Inferior parietal cortex (tissue), 1 donor: ENCODE data around the gene NR1H3.

ENCODE experiments used
- DNase-seq: peaks from one replicate; pipeline ENCODE4 v3.0.0-alpha.2; 2016; ENCODE audit errors: extremely low spot score

NR1H3 gene

DNA sequence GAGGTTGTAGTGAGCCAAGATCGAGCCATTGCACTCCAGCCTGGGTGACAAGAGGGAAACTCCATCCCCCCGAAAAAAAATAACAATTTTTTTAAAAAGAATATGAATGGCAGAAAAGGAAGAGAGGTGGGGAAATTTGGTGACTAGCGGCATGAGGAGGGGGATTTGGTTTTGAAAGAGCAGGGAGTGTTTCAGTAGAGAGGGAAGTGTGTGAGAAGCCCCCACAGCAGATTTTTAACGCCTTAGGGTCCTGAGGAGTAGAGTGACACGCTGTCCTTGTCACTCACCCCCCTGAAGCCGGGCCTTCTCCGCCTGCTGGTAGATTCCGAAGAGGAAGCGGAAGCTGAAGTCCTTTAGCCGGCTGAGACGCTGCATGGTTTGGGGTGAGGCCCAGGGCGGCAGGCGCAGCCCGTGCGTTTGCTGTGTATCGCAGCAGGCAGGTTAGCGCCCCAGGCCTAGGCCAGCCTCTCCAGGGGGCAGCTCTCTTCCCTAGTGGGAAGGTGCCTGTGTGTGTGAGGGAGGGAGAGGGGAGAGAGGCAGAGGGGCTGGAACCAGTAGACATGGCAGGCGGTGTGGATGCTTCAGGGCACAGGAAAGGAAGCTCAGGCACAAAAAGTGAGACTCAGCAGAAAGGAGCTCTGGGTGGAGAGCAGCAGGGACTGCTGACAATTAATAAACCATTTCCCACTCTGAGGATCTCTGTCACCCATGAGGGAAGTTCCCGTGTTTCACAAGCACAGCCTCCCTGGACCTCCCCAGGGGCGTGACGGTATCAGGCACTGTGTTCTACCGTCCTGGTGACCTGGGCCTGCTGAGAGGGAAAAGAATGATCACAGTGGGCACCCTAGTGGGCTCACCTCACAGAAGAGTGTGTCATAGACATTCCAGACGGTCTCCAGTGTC, 13.1 kb upstream of the NR1H3 start:
- DNase-seq = no peak

DNA sequence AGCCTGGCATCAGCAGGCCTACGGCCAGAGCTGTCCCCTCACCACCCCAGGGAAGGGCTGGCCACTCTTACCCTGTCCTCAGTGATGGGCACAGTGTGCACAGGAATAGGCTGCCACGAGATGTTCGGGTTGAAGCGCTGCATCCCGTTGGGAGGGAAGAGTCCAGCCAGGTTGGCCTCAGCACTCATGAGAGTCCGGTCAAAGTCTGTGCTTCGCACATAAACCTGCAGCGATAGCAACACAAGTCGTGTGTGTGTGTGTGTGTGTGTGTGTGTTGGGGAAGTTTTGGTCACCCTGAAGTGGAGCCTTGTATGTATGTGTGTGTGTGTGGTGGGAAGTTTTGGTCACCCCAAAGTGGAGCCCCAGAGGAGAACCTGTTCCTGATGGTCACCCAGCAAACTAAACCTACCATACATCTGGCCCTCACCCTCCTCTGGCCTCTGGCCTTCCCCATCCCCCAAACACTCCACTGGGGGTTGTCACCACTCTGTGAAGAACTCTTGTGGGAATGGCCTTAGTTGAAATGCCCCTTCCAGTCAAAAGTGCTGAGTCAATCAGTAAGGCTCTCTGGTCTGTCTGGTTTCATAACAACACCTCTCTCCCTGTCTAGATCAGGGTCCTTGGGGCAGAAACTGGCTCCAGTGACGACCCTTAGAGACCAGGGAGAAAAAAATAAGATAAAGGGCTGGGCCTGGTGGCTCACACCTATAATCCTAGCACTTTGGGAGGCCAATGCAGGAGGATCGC, 12.0 kb upstream of the NR1H3 start:
- DNase-seq = no peak

DNA sequence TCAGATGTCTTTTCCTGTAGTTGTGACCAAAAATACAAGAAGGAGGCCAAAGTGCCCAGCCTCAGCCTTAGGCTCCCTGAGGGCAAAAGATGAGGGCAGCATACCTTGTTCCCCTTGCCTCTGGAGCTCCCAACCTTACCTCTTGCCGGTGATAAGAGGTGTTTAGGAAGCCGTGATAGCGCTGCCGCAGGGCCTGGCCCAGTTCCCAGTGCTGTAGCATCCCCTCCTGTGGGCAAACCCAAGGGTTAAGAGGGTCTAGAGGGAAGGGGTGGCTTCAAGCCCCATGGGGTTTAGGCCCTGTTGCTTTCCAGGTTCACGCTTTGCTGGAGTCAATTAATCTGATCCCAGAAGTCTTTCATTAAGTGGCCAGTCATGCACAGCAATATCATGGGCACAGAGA, 10.3 kb upstream of the NR1H3 start:
- no peak for DNase-seq

DNA sequence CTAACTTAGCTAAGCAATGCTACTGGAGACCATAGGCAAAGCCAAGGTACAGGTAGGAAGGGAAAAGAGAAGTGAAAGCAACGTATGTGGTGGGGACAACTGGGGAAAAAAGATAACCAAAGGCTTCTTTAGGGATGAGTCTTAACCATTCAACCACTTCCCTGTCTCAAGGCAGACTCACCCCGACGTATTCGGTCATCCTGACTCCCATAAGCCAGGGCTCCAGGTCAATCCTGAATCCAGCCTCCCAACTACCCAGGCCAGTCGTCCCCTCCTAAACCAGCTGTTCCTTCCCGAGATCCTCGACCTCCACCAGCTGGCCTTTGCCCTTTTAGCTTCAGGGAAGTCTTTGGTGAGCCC, 9.5 kb upstream of the NR1H3 start:
- DNase-seq = no peak

DNA sequence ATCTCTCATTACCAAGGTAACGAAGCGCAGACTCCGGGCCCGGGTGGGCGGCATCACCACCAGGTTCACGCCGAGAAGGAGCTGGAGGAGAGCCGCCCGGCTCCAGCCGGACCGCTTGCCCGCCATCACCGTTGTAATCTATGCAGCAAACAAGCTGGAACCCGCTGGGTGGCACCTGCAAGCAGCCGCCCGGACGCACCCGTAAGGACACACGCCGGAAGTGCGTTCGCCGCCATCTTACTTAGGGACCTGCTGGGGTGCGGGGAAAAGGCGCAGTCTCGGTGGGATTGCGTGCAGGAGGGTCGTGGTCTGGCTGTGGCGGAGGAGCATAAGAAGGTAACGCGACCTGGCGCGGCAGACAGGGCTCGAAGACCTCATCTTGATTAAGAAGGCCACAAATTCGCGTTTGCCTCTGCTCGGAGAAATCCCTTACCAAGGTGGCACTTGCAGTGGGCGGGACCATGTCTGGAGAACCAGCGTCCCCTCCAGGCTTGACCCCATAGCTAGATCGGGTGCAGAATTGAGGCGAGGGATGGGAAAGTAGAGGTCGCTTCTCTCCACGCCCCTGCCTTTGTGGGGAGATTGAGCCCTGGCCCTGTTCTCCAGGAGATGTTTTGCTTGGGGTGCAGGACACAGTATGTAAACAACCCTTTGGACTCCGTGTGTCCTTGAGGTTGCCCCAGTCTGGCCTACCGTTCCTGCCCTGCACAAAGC, 9.0 kb upstream of the NR1H3 start, which contains the start of gene ACP2:
Gene ACP2, minus strand, starts transcription at position 151 of the 714 bp plus-strand sequence. Its CDS starts 25 bp downstream, at position 126.
- peak; percentile 92 for DNase-seq

DNA sequence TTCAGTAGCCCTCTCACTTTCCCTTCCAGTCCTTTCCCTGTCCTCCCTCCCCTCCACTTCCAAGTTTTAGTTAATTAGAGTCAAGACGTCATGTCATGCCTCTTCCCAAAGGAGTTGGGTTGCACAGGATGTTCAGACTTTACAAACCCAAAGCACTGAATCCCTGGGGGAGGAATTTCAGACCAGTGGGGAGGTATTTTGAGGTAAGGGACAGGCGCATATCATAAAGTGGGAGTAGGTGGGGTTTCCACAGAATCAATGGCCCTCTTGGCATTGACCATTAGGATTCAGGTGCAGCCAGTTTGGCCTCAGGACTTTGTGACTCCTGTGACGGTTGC, 8.4 kb upstream of the NR1H3 start:
- DNase-seq = no peak

DNA sequence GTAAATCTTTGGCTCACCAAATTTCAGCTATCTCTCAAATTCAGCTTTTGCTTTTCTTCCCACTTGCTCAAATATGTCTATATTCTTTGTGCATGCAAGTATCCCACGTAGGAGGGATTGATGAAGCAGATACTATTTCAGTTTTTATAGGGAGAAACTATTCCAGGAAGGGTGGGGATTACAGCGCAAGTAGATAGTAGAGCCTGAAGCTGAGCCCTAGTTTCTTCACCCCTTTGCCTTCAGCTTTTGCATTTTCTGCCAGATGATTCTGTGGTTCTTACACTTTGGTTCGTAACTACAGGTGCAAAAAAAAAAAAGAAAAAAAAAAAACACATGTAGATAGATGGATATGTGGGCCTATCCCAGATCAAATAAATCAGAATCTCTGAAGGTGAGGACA, 6.0 kb upstream of the NR1H3 start:
- no peak for DNase-seq

DNA sequence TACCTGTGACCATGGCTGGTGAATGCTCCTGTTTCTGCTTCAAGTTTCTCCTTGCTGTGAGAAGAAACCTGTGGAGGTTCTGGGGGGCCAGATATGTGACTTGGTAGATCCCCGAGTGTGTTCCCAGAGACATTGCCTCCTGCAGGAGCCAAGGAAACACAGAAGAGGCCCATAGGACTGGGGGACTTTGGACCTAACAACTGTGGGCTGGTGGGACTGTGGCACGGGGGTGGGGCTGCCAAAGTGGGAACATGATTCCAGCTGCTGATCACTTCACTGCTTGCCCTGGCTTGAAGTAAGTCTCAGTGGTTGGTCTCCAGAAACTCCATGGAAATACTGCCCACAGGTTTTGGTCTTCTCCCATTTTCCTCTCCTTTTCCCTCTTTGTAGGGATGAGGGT, 4.1 kb upstream of the NR1H3 start:
- no peak for DNase-seq

DNA sequence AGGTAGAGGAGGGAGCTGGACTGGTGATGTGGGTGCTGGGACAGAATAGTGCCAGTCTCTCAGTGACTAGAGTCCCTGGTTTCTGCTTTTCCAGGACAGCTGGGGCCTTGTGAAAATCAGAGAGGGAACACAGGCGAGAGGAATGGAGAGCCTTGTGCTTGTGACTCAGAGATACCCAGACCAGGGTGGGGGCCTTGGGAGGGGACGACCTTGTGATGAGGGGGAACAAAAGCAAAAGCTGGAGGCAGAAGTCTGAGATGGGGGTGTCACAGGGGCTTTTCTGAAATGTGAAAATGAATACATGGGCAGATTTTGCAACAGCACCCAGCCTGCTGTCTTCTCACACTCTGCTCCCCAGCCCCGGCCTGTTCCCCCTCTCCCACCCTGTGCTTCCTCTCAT, 3.4 kb upstream of the NR1H3 start:
- DNase-seq = no peak

DNA sequence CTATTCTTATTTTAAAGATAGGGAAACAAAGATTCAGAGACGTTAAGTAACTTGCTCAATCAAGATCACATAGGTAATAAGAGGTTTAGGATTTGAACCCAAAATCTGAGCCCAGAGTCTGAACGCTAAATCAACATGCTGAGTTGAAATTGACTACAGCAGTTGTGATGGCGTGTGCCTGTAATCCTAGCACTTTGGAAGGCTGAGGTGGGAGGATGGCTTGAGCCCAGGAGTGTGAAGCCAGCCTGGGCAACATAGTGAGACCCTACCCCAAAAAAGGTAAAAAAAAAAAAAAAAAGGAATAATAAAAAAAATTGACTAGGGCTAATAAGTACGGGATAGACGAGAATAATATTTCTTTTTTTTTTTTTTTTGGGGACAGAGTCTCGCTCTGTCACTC, 1.4 kb upstream of the NR1H3 start:
- DNase-seq = no peak

DNA sequence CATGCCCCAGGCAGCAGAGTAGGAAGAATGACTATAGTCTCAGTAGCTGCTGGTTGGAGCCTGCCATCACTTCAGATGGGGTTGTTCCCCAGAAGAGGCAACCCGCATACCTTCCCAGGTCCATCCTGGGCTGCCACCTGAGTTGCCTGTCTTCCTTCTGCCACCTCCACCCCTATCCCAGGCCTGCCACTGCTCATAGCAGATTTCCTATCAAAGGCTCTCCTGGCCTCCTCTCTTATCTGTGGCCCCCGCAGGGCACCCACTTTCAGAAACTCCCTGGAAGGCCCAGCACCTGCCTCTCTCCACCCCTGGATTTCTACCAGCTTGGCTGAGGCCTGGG, 649 bp upstream of the NR1H3 start:
- no peak for DNase-seq

DNA sequence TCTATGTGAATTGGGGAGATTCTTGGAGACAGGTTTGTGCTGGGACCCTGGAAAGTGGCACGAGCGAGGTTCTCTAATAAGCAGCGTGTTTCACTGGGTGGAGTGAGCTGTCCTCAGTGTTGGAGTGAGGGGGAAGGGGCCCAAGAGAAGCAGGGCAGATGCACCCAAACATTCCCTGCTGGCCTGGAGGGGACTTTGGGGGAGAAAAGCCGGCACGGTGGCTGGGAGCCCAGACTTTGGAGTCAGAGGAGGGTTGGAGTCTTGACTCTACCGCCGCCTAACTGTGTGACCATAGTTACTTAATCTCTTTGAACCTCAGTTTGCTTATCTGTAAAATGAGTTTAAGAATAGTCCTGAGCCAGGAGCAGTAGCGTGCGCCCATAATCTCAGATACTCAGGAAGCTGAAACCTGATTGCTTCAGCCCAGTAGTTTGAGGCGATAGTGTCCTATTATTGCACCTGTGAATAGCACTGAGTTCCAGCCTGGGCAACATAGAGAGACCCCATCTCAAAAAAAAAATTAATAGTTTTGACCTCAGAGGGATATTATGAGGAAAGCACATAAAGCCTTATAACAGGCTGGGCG, 614 bp downstream of the NR1H3 start:
- DNase-seq = no peak

DNA sequence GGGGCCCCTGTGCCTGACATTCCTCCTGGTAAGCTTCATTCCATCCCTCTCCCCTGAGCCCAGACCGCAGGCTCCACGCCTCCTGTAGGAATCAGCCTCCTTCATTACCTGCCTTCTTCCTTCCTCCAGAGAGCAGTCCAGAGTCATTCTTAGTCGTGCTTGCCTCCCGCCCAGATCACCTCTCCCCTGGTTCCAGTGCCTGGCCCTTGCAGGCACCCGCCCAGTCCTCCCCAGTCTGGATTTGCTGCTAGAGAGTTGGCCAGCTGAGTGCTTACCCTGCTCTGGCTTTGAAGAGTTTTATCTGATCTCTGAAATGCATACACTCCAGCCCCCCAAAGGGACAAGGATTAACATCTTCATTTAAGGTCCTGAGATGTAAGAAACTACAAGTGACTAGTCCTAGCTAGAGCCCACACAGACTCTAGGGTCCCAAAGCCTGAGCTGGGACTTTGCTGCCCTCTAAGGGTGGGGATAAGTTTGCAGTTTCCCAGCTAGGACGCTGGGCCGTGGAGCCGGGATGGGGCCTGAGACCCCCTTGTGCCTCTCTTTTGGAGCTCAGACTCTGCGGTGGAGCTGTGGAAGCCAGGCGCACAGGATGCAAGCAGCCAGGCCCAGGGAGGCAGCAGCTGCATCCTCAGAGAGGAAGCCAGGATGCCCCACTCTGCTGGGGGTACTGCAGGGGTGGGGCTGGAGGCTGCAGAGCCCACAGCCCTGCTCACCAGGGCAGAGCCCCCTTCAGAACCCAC, 1.6 kb downstream of the NR1H3 start:
- DNase-seq = no peak

DNA sequence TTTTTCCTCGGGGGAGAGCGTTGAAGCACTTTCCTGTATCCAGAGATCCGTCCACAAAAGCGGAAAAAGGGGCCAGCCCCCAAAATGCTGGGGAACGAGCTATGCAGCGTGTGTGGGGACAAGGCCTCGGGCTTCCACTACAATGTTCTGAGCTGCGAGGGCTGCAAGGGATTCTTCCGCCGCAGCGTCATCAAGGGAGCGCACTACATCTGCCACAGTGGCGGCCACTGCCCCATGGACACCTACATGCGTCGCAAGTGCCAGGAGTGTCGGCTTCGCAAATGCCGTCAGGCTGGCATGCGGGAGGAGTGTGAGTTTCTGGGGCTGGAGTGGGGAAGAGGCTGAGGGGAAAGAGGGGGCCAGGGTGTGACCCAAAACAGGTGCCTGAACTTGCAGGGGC, 2.6 kb downstream of the NR1H3 start:
- no peak for DNase-seq

DNA sequence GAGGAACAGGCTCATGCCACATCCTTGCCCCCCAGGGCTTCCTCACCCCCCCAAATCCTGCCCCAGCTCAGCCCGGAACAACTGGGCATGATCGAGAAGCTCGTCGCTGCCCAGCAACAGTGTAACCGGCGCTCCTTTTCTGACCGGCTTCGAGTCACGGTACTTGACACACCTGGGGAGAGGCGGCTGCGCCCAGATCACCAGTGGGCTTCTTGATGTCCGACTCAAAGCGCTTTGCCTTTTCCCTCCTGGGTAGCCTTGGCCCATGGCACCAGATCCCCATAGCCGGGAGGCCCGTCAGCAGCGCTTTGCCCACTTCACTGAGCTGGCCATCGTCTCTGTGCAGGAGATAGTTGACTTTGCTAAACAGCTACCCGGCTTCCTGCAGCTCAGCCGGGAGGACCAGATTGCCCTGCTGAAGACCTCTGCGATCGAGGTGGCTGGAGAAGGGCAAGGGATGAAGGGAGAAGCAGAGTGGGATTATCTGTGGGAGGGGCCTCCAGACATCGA, 3.5 kb downstream of the NR1H3 start:
- no peak for DNase-seq

DNA sequence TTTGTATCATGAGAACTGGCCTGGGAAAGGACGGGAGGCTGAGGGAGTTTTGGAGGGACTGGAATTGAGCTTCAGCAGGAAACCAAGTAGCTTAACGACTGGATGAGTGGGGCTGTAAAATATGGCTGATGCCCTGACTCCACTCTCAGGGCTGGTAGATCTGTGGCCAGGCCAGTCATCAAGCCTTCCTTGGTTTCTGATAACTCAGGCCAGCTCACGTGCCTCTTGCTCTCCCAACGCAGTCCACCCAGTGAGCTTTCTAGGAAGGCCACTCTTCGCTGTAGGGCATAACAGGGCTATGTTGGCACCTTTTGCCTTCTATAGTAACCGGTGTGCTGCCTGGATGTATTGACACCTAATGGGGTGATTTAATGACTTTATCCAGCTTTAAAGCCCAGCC, 6.3 kb downstream of the NR1H3 start:
- DNase-seq = no peak

DNA sequence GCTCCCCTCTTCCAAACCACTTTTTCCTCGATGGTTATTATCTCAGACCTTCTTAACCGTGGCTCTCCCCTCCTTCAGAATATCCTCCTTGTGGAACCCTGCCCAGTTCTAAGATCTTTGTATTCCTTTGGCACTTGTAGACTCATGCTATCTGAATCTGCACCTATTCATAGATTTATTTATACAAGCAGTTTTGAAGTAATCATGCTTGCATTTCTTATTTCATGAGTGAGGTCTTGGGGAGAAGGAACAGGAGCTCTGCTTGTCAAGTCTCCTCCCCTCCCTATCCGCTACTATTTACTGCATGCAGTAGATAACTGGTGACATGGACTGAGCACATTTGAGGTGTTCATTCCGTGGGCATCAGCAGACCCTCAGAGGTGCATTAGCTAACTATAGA, 6.7 kb downstream of the NR1H3 start:
- no peak for DNase-seq

DNA sequence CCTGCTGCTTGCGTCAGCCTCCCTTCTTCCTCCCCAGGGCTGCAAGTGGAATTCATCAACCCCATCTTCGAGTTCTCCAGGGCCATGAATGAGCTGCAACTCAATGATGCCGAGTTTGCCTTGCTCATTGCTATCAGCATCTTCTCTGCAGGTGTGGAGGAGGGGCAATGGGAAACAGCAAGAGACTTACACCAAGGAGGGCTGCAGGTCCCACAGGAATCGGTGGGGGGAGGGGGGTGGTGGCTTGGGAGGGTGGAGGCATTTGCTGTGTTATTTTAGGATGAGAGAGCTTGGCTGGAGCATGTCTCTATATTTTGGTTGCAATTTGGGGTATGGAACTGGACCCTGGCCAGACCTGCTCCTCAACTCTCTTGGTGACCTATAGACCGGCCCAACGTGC, 10.1 kb downstream of the NR1H3 start:
- no peak for DNase-seq

DNA sequence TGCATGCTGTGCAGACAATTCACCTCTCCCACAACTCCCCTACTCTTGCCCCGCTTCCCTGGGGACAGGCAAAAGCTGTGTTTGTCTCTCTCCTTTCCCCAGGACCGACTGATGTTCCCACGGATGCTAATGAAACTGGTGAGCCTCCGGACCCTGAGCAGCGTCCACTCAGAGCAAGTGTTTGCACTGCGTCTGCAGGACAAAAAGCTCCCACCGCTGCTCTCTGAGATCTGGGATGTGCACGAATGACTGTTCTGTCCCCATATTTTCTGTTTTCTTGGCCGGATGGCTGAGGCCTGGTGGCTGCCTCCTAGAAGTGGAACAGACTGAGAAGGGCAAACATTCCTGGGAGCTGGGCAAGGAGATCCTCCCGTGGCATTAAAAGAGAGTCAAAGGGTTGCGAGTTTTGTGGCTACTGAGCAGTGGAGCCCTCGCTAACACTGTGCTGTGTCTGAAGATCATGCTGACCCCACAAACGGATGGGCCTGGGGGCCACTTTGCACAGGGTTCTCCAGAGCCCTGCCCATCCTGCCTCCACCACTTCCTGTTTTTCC, 10.7 kb downstream of the NR1H3 start:
- DNase-seq = no peak

DNA sequence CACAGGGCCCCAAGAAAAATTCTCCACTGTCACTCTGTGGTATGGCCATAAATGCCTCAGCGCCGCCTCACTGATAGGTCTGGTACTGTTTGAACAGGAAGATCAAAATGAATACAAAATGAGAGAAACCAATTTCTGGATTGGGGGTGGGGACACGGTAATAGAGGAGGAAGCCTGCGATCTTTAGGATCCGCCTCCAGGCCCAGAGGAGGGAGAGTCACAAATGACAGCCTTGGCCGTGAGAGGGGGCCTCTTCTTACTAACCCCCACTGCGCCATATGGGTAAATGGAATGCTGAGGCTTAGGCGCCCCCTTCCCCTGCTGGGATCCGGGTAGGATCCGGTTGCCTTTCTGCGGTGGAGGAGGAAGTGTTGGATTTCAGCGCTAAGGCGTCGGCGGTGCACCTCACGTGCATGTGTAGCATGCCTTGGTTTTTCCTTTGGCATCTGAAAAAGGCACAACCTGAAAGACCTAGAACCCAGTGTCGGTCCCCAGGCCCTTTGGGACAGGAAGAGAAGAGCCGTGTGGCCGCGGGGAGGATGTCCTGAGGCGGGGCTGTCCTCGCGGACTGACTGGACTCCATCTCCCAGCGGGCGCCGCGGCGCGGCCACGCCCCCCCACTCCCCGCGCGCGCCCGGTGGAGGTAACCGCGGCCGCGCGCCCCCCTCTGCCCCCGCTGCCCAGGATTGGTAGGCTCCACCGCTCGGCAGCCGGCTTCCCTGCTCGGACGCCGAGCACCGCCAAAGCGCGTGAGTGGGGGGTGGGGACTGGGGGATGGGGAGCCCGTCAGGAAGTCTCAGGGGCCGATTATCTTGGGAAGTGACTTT, 11.4 kb downstream of the NR1H3 start:
- DNase-seq = peak; percentile 85
